GM18868 (cell line): ENCODE data around the gene LILRB2.
"Not testable (repeated sequence)": the region's sequence is repeated elsewhere in the genome, so short reads cannot be mapped to it uniquely, and the experiment has no call there.

Experiments
- ATAC-seq: cut with Tn5 transposase; IDR thresholded peaks from one replicate; pipeline ENCODE4 v1.9.1; 2021; ENCODE audit warnings: mild to moderate bottlenecking, moderate library complexity; ENCODE audit not compliant: unreplicated experiment

Gene LILRB2

DNA sequence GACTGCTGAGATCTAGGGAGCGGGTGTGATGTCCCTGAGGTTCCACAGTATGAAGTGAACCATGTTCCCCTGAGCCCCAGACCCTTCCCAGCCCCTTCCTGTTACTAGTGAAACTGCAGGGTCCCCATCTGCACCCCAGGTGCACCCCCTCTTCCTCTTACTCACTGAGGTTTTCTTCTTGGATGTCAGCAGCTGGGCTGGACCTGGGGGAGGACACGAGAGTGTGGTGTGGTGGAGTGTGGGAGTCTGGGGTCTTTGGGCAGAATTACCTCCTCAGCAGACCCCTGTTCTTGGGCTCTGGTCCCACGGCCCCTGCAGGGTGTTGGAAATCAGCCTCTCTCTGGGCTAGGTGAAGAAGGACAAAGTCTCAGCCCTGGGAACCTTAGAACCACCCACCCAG is 35.0 kb downstream of the LILRB2 start:
- ATAC-seq, result no peak

DNA sequence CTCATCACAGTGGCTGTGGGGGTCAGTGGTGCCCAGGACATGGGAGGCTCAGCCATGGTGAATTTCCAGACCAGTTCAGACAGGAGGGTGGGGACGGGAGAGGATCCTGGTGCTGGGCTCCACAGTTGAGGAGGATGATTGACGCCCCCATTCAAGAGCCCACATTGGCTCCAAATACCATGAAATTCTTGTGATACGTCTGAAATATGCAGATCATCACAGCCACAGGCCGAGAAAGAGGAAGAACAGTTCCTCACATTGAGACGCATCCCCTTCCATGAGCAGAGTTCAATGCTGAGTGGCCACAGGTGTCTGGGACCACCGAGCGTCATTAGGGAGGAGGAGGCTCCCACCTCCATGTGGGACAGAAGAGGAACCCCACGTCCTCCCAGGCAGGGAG is 37.1 kb downstream of the LILRB2 start:
- ATAC-seq, result not testable (repeated sequence)

DNA sequence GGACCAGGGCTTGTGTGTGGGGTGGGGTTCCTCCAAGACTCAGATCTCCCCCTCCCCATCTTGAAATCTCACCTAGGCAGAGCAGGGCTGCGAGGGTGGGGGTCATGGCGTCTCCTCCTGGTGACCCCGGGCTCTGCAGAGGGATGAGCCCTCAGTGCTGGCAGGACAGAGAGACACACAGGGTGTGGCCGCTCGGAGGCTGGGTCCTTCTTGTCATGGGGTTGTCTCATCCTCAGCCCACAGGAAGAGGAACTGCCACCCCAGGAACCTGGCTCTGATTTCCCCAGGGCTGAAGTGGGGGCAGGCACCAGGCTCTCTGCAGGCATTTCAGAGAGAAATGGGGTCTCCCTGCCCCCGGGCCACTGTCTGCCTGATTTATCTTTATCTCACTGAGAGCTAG is 38.3 kb downstream of the LILRB2 start, which contains the start of gene LILRA6:
Gene LILRA6, minus strand, starts transcription at position 145 of the 400 bp plus-strand sequence.
- not testable (repeated sequence) for ATAC-seq

DNA sequence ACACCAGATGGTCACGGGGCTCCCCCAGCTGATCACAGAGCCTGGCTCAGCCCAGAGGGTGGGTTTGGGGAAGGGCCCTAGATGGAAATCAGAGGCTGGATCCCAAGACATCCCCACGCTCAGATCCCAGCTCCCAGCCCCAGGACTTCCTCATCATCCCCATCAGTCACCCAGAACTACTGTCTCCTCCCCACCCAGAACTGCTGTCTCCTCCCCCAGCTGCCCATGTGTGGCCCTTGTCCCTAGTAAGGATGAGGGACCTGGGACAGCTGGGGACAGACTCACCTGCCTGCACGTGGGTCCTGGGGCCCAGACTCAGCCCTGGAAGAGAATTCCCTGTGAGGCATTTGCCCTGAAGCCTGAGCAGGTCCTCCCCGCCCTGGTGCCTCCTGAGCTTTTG is 38.7 kb downstream of the LILRB2 start:
- ATAC-seq, result not testable (repeated sequence)

DNA sequence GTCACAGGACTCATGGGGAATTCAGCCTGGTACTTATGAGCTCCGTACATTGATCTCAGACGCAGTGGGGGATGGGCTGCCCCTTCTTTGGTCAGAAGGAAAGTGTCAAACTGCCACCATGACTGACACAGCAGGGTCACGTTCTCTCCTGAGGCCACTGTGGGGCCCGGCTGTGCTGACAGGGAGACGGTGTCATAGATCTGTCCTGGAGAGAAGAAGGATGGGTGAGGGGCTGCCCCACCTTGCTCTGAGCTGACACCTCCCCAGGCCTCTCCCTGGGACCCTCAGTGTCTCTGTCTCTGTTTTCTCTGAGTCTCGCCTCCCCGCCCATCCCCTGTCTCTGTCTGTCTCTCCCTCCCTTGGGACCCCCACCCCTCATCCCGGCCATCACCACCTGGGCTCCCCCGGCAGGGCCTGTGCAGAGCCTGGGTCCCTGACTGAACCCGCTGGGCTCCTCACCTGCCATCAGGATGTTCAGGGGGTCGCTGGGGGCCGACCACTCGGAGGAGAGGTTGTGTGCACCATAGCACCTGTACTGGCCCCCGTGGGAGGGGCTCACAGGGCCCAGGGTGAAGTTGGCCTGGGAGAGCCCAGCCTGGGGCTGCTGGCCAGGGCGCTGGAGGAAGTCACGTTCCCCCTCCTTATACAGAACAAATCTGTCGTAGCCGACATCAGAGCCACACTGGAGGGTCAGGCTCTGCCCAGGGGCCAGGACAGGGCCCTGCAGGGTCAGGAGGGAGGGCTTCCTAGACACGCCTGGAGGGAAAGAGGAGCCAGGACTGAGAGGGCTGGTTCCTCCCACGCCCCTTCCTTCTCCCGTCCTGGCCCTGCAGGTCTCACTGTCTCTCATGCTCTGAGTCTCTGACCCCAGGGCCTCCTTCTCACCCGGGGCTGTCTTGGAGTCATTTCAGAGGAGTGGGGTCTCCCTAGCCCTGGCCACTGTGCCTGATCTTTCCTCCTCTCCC is 40.3 kb downstream of the LILRB2 start:
- not testable (repeated sequence) for ATAC-seq

DNA sequence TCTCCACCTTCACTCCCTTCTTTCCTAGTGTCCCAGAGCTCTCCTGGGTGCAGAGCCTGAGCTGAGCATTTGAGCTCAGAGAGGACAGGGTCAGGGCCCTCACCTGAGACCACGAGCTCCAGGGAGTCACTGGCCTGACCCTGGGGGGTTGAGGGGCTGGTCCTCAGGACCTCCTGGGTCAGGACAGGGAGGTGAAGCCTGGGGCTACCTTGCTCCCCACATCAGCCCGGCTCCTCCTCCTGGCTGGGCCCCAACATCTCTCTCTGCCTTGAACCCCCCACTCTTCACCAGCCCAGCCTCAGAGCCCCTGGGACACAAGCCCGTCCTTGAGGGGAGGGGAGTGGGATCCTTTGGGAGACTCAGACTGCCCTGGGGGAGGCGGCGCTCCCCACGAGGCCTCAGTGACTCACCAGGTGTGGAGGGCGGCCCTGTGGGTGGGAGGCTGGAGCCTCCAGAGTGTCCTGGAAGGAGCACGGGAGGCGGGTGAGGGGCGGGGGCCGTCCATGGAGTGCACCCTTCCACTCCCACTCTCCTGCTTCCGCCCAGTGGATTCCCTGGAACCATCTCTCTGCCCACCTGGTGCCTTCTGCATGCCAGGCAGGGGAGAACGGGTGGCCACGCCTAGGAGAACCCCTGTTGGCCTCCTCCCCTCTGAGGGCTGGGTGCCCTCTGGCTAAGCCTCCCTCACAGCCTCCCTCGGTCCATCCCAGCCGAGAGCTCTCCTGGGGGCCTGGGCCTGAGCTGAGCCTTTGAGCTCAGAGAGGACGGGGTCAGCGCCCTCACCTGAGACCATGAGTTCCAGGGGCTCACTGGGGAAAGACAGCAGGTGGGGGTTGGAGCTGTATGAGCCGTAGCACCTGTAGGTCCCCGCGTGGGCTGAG is 41.2 kb downstream of the LILRB2 start:
- ATAC-seq, result not testable (repeated sequence)

DNA sequence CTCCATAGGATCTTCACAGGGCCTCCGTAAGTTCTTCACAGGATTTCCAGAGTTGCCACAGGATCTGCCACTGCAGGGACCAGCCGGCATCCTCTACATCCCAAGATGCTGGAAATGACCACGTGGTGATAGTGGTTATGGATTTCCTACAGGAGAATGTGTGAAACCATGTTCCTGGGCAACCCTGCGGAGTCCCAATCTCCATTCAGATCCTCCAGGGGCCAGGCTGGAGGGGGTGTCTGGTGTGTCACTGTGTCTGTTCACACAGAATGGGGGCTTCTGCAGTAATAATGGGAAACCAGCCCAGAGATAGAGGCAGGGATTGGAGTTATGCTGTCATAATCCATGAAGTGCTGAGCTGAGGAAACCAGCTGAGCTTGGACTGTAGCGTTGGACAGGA is 47.0 kb downstream of the LILRB2 start:
- ATAC-seq, result no peak

DNA sequence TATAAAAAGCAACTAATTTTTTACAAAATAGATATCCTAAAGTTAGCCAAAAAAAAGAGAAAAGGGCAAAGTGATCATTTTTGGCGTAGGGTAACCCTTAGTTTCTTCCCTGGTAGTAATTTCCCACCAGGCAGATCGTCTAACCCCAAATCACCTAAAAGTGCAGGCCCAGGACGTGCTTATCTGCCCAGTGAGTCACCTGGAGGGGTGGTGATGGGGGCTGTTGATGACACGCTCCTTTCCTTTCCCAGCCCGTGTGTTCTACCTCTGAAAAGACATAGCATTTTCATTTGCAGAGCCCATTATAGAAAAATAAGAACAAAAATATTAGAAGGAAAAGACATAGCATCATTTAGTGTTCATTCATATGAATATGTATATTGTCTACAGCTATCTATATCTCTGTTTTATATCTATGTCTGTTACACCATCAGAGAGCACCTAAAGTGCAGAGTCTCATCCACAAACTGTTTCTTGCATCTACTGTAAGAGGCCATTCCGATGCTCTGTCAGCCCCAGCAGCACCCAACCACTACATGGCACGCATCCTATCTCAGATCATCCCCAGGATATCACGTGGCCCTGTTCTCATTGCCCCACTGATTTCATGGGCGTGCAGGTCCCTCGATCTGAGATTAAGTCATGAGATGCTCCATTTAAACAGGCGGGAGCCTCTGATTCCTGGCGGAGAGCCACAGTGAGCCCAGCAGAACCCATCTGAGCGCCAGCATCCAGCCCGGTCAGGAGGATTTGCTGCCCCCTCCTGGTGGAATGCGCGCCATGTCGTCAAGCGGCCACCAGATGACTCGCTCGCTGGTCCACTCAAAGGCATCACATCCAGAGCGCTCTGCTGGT is 49.6 kb downstream of the LILRB2 start:
- no peak for ATAC-seq

DNA sequence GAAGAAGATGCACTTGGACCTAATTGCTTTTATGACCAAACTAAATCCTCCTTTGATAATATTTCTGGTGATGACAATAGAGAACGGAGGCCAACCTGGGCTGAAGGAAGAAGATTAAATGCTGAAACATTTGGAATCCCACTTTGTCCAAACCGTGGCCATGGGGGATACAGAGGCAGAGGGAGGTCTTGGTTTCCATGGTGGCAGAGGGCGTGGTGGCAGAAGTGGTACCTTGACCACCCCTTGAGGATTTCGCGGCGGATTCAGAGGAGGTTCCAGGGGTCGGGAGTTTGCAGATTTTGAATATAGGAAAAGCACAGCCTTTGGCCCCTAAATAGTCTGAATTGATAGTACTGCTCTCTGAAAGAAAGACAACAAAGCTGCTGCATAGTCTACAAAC is 50.9 kb downstream of the LILRB2 start:
- no peak for ATAC-seq

DNA sequence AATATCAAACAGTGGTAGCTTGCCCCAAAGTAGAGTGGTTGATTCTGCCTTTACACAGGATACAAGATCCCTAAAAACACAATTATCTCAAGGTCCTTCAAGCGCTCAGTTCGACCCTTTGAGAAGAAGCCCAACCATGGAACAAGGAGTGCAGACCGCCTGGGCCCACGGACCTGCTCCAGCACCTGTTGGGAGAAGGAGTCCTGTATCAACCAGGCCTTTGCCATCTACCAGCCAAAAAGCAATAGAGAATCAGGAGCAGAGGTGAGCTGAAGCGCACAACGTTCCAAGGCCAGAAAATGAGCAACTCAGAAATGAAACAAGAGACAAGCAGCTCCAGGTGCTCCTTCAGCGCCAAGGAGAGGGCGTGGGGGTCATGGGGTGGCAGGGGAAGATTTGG is 51.8 kb downstream of the LILRB2 start:
- ATAC-seq, result no peak

DNA sequence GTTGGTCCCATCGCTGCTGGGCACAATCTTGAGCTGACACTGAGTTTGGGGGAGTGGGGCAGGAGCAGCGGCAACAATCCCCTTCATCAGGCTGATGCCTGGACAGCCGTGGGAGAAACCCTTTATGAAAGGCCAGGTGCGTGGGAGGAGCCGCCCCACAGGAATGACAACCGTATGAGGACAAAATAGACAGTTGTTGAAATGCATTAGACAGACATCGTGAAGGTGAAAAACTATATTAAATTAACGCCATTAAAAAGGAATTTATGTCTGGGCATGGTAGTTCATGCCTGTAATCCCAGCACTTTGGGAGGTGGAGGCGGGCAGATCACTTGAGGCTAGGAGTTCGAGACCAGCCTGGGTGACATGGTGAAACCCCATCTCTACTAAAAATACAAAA is 56.3 kb downstream of the LILRB2 start:
- not testable (repeated sequence) for ATAC-seq

DNA sequence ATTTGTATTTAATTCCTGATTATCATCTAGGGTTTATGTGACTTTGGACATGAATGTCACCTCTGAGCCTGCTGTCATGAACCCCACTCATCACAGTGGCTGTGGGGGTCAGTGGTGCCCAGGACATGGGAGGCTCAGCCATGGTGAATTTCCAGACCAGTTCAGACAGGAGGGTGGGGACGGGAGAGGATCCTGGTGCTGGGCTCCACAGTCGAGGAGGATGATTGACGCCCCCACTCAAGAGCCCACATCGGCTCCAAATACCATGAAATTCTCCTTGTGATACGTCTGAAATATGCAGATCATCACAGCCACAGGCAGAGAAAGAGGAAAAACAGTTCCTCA is 57.0 kb downstream of the LILRB2 start:
- not testable (repeated sequence) for ATAC-seq
